Epithelial cell of umbilical artery (primary cell): ENCODE measurements around the gene EVPLL. TPM values are rescaled to one million over a fixed set of nuclear protein-coding genes. Genes with fewer than 3 reads are reported as not detected.

Experiments used
- total RNA-seq: library from RNA; depleted of rRNA; stranded (reverse); fragments of >200 nt; gene quantifications from 2 replicates; pipeline ENCODE4 v1.2.3, GENCODE V29; 2014

The EVPLL gene
- not detected in 2 replicates for total RNA-seq

GRCh38 chr17:18377437-18378204 lies at the start of gene EVPLL:
EVPLL (plus strand) TSS chr17:18377778; CDS start chr17:18380938, 3,160 bp downstream.

DNA sequence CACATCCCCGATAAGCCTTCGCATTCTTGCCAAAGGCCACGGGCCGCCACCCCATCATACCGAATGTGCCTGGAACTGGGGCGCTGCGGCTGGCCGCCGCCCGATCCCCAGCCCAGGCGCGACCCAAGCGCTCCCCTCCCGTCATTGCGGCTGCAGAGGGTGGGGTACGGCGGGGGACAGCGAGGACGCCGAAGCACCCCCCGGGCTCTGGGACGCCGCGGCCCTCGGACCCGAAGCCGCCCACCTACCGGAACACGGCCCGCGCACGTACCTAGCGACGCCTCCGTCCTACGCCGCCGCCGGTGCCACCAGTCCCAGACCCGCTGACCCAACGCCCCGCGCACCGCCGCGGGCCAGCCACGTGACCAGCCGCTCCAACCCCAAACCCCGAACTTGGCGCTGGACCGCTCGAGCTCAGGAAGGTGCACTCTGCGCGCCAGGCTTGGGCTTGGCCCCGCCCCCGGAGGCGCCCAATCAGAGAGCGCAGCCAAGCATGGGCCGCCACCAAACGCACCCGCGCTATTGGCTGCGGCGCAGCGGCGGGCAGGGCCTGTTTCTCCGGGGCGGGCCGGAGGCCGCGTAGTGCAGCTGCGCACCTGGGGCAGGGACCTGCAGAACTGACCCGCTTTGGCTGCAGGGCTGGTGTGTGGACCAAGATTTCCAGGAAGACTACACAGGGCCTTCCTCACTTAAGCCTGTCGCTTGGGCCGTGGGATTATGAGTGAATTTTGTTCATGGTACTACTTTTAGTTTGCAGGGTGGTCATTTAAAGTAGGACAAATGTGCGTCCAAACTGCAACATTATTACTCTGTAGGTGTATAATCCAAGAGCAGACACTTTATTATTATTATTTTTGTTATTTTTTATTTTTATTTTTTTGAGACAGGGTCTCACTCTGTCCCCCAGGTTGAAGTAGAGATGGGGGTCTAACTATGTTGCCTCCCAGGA lies 14.2 kb upstream of the EVPLL start, which contains the start of gene SHMT1:
Gene SHMT1, minus strand, starts transcription at position 450 of the 949 bp plus-strand sequence. CDS start 7,569 bp downstream, outside the sequence.

Other genes starting within 250 kb of the EVPLL start
- 80.9 and 83.4 TPM in 2 replicates for gene ALKBH5, start 193.9 kb upstream of the EVPLL start, total RNA-seq
- 29.3 and 30.2 TPM in 2 replicates for gene LLGL1, start 152.1 kb upstream of the EVPLL start, total RNA-seq
- gene FLII, start 119.0 kb upstream of the EVPLL start, total RNA-seq, result 318 and 345 TPM in 2 replicates
- gene MIEF2, start 117.1 kb upstream of the EVPLL start, total RNA-seq, result 9.0 and 11.4 TPM in 2 replicates
- gene TOP3A, start 62.8 kb upstream of the EVPLL start, total RNA-seq, result 32.5 and 36.9 TPM in 2 replicates
- 12.3 and 15.3 TPM in 2 replicates for gene SMCR8, start 62.5 kb upstream of the EVPLL start, total RNA-seq
- gene SHMT1, start 14.2 kb upstream of the EVPLL start, total RNA-seq, result 12.7 and 21.1 TPM in 2 replicates
- gene LGALS9C, start 99.0 kb downstream of the EVPLL start, total RNA-seq, result not detected in 2 replicates